ENCODE results near the gene EPB41L2.

DNA sequence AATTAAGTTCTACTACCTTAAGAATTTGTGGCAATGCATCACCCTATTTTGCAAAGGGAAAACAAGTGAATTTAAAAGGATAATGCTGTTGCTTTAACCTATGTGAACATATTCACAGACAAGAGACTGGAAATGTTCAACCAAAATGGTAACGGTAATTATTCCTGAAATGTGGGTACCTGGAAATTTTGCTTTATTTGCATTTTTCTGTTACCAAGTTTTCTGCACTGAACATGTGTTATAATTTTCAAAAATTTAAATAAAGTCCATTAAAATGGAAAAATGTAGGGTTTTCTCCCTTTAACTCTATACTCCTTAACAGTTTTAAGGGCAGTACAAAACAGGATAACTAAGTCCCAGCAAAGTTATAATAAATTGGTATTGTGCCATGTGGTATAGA is 66.4 kb downstream of the EPB41L2 start:
- TF ChIP-seq, protein P1, sequence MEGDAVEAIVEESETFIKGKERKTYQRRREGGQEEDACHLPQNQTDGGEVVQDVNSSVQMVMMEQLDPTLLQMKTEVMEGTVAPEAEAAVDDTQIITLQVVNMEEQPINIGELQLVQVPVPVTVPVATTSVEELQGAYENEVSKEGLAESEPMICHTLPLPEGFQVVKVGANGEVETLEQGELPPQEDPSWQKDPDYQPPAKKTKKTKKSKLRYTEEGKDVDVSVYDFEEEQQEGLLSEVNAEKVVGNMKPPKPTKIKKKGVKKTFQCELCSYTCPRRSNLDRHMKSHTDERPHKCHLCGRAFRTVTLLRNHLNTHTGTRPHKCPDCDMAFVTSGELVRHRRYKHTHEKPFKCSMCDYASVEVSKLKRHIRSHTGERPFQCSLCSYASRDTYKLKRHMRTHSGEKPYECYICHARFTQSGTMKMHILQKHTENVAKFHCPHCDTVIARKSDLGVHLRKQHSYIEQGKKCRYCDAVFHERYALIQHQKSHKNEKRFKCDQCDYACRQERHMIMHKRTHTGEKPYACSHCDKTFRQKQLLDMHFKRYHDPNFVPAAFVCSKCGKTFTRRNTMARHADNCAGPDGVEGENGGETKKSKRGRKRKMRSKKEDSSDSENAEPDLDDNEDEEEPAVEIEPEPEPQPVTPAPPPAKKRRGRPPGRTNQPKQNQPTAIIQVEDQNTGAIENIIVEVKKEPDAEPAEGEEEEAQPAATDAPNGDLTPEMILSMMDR (IDR thresholded peaks at IDR 0.05 in 8 of 11, conservative IDR thresholded peaks at IDR 0.05 in 3 of 11) = no peak
- no peak for TF ChIP-seq POLR2A (IDR thresholded peaks at IDR 0.05)

Measured in spleen (tissue), 7 donors.